Liver (tissue), 9 donors: ENCODE results near the gene EPN3. TPM values are rescaled to one million over a fixed set of nuclear protein-coding genes. Genes with fewer than 3 reads are reported as not detected.

Source experiments
- DNase-seq: peaks from one replicate; pipeline ENCODE4 v3.0.0-alpha.2; 2017; ENCODE audit warnings: low spot score
- H3K27ac ChIP-seq, 2 donors: one replicate each; pipeline ENCODE4 v1.7.0; 2013; ENCODE audit warnings: inconsistent platforms in 2 of 2, low read length in 2 of 2, control low read depth in 1 of 2, low read depth in 1 of 2, mild to moderate bottlenecking in 1 of 2
- H3K27me3 ChIP-seq, 4 donors: one replicate each; pipeline versions ENCODE4 v1.6.1 to v1.7.0; 2013; ENCODE audit warnings: low read length in 3 of 4, inconsistent platforms in 1 of 4, mild to moderate bottlenecking in 1 of 4, moderate library complexity in 1 of 4; ENCODE audit not compliant: control insufficient read depth in 4 of 4, insufficient read depth in 4 of 4
- H3K36me3 ChIP-seq, 4 donors: one replicate each; pipeline versions ENCODE4 v1.6.1 to v1.7.0; 2013; ENCODE audit warnings: low read length in 3 of 4, mild to moderate bottlenecking in 3 of 4, low read depth in 1 of 4, moderate library complexity in 1 of 4; ENCODE audit not compliant: control insufficient read depth in 4 of 4, insufficient read depth in 3 of 4
- H3K4me1 ChIP-seq, 4 donors: one replicate each; pipeline versions ENCODE4 v1.6.1 to v1.7.0; 2013; ENCODE audit warnings: low read length in 3 of 4, mild to moderate bottlenecking in 3 of 4, moderate library complexity in 1 of 4; ENCODE audit not compliant: control insufficient read depth in 4 of 4, insufficient read depth in 4 of 4
- H3K4me3 ChIP-seq, 3 donors: one replicate each; pipeline versions ENCODE4 v1.6.1 to v1.7.0; 2013; ENCODE audit warnings: low read length in 3 of 3, control low read depth in 1 of 3, low read depth in 1 of 3, mild to moderate bottlenecking in 1 of 3
- H3K9ac ChIP-seq, 2 donors: one replicate each; pipeline ENCODE4 v1.7.0; 2013; ENCODE audit warnings: low read length in 2 of 2, mild to moderate bottlenecking in 2 of 2, moderate library complexity in 2 of 2, control low read depth in 1 of 2, low read depth in 1 of 2
- H3K9me3 ChIP-seq, 4 donors: one replicate each; pipeline versions ENCODE4 v1.6.1 to v1.7.0; 2013; ENCODE audit warnings: low read length in 3 of 4; ENCODE audit not compliant: control insufficient read depth in 4 of 4
- EGR1 ChIP-seq, 2 donors: IDR thresholded peaks; 2 replicates each; pipeline ENCODE4 v1.6.1; 2016 to 2018; ENCODE audit warnings: antibody characterized with exemption in 2 of 2, low read depth in 2 of 2
- FOXA1 ChIP-seq: IDR thresholded peaks from 2 replicates; pipeline ENCODE4 v1.6.1; 2016; ENCODE audit warnings: antibody characterized with exemption
- FOXA2 ChIP-seq: IDR thresholded peaks from 2 replicates; pipeline ENCODE4 v1.6.1; 2016; ENCODE audit warnings: antibody characterized with exemption
- GABPA ChIP-seq, 2 donors: IDR thresholded peaks in 1 of 2; conservative IDR thresholded peaks in 1 of 2; 2 replicates each; pipeline ENCODE4 v1.6.1; 2016; ENCODE audit warnings: antibody characterized with exemption in 2 of 2, mild to moderate bottlenecking in 1 of 2, moderate library complexity in 1 of 2
- HNF4G ChIP-seq: IDR thresholded peaks from 2 replicates; pipeline ENCODE4 v1.6.1; 2016; ENCODE audit warnings: antibody characterized with exemption
- RAD21 ChIP-seq, 2 donors: IDR thresholded peaks; 2 replicates each; pipeline ENCODE4 v1.6.1; 2016; ENCODE audit warnings: antibody characterized with exemption in 2 of 2, mild to moderate bottlenecking in 2 of 2
- RXRA ChIP-seq, 2 donors: IDR thresholded peaks; 2 replicates each; pipeline ENCODE4 v1.6.1; 2017 to 2018; ENCODE audit warnings: antibody characterized with exemption in 2 of 2, mild to moderate bottlenecking in 1 of 2
- TAF1 ChIP-seq: conservative IDR thresholded peaks from 2 replicates; pipeline ENCODE4 v1.6.1; 2016; ENCODE audit warnings: antibody characterized with exemption, mild to moderate bottlenecking
- WGBS: extraction: QIAGEN DNeasy Blood & Tissue Kit; methylation state at CpG from one replicate; pipeline ENCODE4 v1.1.7; 2013; 5-methylcytosine and 5-hydroxymethylcytosine counted together
- polyA plus RNA-seq, 2 donors: library from polyadenylated mRNA; stranded (reverse) in 1 of 2; unstranded in 1 of 2; fragments of 200-250 nt in 1 of 2; fragments of >200 nt in 1 of 2; fragmentation: Nextera tagmentation in 1 of 2; extraction: Ambion mirVana in 1 of 2; gene quantifications; one replicate each; pipeline versions ENCODE4 v1.2.1 to v1.2.3, GENCODE V29; 2013 to 2015
- total RNA-seq, 2 donors: library from RNA; depleted of rRNA; stranded (reverse); fragments of >200 nt; gene quantifications; one replicate each; pipeline ENCODE4 v1.2.3, GENCODE V29; 2014
- TF ChIP-seq, protein P1 (sequence below): IDR thresholded peaks from 2 replicates; pipeline ENCODE4 v1.6.1; 2016; ENCODE audit warnings: antibody characterized with exemption
- TF ChIP-seq, protein P2 (sequence below): IDR thresholded peaks from 2 replicates; pipeline ENCODE4 v1.6.1; 2016; ENCODE audit warnings: antibody characterized with exemption, mild to moderate bottlenecking
- TF ChIP-seq, protein P3 (sequence below): IDR thresholded peaks from 2 replicates; pipeline ENCODE4 v1.6.1; 2016; ENCODE audit warnings: antibody characterized with exemption
- TF ChIP-seq, protein P4 (sequence below): fragments of 150-350 bp; IDR thresholded peaks from 2 replicates; pipeline ENCODE4 v1.5.1; 2017; ENCODE audit warnings: improper control_type of control experiment, low read depth, low read length; ENCODE audit not compliant: missing input control
- donor health status: healthy.
- donor health status: healthy.
- donor health status: healthy.
- donor health status: healthy.
- donor health status: healthy.

Gene EPN3
- total and polyA plus RNA-seq, 4 donors = 0.06 to 0.51 (median 0.33) TPM; not detected in 1

DNA sequence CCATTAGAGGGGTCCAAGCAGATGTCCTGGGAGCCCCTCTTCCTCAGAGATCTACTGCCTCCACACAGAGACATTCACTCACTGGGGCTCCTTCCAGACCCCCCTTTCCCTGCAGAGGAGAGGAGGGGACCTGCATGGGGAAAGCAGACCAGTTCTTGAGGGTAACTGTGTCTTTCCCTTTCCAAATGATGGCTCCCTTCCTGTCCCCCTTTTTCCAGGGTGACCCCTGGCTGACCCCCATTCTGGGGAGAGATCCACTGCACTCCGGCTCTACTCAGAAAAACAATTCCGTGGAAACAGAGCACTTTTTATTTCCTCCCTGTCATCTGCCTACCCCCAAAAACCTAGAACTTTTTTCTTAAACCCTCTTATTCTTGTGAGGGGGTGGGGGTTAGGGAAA lies 34.4 kb downstream of the EPN3 start:
- Histone ChIP-seq H3K9ac (no peak overlapping the region), H3K9me3 (no peaks in the 10 kb centered on the region), H3K4me1 (no peaks in the 10 kb centered on the region), H3K27ac (no peak overlapping the region), H3K4me3 (no peak overlapping the region), H3K27me3 (peaks cover 0 to 6% (median 1%) of the 10 kb centered on the region in 4 donors), H3K36me3 (no peaks in the 10 kb centered on the region)
- TF ChIP-seq TAF1 (no peak), EGR1 (IDR thresholded peaks at IDR 0.05; ENCODE audit: low read depth in 2 of 2) (no peak), FOXA2 (no peak)
- TF ChIP-seq, protein P1, sequence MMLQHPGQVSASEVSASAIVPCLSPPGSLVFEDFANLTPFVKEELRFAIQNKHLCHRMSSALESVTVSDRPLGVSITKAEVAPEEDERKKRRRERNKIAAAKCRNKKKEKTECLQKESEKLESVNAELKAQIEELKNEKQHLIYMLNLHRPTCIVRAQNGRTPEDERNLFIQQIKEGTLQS = no peak
- DNase-seq = no peak
- 61% methylated on average over 2 of the region's 2 CpGs for WGBS

DNA sequence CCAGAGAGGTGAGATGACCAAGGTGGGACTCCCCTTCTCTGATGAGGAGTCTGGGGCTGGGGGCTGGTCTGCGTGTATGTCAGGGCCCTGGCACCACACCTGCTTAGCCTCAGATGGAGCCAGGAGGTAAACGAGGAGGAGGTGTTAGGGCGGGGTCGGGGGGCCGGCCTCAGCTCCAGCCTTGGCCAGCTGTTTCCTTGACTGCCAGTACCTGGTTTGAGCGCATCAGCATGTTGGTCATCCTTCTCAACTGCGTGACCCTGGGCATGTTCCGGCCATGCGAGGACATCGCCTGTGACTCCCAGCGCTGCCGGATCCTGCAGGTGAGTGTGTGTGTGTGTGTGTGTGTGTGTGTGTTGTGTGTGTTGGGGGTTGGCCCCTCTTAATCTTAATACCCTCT lies 36.1 kb downstream of the EPN3 start:
- H3K27ac ChIP-seq = no peak overlapping the region
- WGBS = 91% methylated on average over 12 of the region's 12 CpGs
- no peak for DNase-seq
- no peaks in the 10 kb centered on the region for H3K9me3 ChIP-seq
- H3K4me3 ChIP-seq = no peak overlapping the region
- peaks cover 0 to 3% (median 1%) of the 10 kb centered on the region in 4 donors for H3K27me3 ChIP-seq
- TF ChIP-seq RAD21 (IDR thresholded peaks at IDR 0.05) = no peak
- TF ChIP-seq, protein P2, sequence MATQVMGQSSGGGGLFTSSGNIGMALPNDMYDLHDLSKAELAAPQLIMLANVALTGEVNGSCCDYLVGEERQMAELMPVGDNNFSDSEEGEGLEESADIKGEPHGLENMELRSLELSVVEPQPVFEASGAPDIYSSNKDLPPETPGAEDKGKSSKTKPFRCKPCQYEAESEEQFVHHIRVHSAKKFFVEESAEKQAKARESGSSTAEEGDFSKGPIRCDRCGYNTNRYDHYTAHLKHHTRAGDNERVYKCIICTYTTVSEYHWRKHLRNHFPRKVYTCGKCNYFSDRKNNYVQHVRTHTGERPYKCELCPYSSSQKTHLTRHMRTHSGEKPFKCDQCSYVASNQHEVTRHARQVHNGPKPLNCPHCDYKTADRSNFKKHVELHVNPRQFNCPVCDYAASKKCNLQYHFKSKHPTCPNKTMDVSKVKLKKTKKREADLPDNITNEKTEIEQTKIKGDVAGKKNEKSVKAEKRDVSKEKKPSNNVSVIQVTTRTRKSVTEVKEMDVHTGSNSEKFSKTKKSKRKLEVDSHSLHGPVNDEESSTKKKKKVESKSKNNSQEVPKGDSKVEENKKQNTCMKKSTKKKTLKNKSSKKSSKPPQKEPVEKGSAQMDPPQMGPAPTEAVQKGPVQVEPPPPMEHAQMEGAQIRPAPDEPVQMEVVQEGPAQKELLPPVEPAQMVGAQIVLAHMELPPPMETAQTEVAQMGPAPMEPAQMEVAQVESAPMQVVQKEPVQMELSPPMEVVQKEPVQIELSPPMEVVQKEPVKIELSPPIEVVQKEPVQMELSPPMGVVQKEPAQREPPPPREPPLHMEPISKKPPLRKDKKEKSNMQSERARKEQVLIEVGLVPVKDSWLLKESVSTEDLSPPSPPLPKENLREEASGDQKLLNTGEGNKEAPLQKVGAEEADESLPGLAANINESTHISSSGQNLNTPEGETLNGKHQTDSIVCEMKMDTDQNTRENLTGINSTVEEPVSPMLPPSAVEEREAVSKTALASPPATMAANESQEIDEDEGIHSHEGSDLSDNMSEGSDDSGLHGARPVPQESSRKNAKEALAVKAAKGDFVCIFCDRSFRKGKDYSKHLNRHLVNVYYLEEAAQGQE = no peak
- TF ChIP-seq, protein P3, sequence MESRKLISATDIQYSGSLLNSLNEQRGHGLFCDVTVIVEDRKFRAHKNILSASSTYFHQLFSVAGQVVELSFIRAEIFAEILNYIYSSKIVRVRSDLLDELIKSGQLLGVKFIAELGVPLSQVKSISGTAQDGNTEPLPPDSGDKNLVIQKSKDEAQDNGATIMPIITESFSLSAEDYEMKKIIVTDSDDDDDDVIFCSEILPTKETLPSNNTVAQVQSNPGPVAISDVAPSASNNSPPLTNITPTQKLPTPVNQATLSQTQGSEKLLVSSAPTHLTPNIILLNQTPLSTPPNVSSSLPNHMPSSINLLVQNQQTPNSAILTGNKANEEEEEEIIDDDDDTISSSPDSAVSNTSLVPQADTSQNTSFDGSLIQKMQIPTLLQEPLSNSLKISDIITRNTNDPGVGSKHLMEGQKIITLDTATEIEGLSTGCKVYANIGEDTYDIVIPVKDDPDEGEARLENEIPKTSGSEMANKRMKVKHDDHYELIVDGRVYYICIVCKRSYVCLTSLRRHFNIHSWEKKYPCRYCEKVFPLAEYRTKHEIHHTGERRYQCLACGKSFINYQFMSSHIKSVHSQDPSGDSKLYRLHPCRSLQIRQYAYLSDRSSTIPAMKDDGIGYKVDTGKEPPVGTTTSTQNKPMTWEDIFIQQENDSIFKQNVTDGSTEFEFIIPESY = no peak
- TF ChIP-seq, protein P4, sequence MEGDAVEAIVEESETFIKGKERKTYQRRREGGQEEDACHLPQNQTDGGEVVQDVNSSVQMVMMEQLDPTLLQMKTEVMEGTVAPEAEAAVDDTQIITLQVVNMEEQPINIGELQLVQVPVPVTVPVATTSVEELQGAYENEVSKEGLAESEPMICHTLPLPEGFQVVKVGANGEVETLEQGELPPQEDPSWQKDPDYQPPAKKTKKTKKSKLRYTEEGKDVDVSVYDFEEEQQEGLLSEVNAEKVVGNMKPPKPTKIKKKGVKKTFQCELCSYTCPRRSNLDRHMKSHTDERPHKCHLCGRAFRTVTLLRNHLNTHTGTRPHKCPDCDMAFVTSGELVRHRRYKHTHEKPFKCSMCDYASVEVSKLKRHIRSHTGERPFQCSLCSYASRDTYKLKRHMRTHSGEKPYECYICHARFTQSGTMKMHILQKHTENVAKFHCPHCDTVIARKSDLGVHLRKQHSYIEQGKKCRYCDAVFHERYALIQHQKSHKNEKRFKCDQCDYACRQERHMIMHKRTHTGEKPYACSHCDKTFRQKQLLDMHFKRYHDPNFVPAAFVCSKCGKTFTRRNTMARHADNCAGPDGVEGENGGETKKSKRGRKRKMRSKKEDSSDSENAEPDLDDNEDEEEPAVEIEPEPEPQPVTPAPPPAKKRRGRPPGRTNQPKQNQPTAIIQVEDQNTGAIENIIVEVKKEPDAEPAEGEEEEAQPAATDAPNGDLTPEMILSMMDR = no peak
- TF ChIP-seq GABPA (IDR thresholded peaks at IDR 0.05 in 1 of 2, conservative IDR thresholded peaks at IDR 0.05 in 1 of 2) = no peak
- no peak for TF ChIP-seq TAF1
- TF ChIP-seq HNF4G = no peak
- TF ChIP-seq FOXA1 = no peak
- no peak for TF ChIP-seq RXRA (IDR thresholded peaks at IDR 0.05)
- H3K36me3 ChIP-seq = no peaks in the 10 kb centered on the region
- no peak overlapping the region for H3K9ac ChIP-seq
- H3K4me1 ChIP-seq = no peaks in the 10 kb centered on the region
